ENCODE results near the gene SAMD11.

DNA sequence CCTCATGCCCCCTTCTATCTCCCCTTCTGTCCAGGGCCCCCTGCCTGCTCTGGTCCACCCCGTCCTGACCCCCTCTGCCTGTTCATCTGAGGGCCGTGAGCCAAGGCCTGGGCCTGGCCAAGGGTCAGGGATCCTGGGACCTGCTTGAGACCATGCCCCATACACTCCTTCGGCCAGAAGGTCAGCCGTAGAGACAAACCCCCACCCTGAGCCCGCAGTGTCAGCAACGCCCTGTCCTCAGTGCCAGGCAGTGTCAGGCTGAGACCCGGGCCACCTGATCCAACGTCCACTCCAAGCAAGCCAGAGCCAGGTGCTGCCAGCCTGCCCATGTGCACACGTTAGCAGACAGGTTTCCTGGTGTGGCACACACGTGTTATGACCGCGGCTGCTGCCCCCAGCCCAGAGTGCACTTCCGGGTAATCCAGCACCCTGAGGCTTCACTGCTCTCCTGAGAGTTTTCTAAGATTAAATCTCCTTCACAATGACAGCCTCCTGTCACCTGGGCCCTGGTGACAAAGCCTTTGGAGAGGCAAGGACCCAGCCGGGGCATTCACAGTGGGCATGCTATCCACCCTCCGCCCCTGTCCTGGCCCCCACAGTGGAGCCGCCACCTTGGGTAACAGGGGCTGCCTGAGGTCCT is 10.1 kb upstream of the SAMD11 start:
- no peak for TF ChIP-seq POLR2AphosphoS5 (IDR thresholded peaks at IDR 0.05; ENCODE audit: low read depth)
- TF ChIP-seq, protein P1, sequence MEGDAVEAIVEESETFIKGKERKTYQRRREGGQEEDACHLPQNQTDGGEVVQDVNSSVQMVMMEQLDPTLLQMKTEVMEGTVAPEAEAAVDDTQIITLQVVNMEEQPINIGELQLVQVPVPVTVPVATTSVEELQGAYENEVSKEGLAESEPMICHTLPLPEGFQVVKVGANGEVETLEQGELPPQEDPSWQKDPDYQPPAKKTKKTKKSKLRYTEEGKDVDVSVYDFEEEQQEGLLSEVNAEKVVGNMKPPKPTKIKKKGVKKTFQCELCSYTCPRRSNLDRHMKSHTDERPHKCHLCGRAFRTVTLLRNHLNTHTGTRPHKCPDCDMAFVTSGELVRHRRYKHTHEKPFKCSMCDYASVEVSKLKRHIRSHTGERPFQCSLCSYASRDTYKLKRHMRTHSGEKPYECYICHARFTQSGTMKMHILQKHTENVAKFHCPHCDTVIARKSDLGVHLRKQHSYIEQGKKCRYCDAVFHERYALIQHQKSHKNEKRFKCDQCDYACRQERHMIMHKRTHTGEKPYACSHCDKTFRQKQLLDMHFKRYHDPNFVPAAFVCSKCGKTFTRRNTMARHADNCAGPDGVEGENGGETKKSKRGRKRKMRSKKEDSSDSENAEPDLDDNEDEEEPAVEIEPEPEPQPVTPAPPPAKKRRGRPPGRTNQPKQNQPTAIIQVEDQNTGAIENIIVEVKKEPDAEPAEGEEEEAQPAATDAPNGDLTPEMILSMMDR (IDR thresholded peaks at IDR 0.05; ENCODE audit: insufficient read depth, low read length), result no peak
